Mucosa of descending colon (tissue), 3 donors: Measurements from ENCODE around the gene FAM222B. TPM values are rescaled to one million over a fixed set of nuclear protein-coding genes. Genes with fewer than 3 reads are reported as not detected.

Experiments
- ATAC-seq: fragments of 200-7000 bp; cut with Tn5 transposase; one replicate; pipeline ENCODE4 v1.9.1; 2020; ENCODE audit warnings: mild to moderate bottlenecking, moderate library complexity
- DNase-seq, 3 donors: peaks; one replicate each; pipeline ENCODE4 v3.0.0-alpha.2; 2020
- H3K36me3 ChIP-seq: fragments of 200-600 bp; one replicate; pipeline ENCODE4 v1.8.0; 2021; ENCODE audit warnings: low read depth, mild to moderate bottlenecking
- H3K4me1 ChIP-seq: fragments of 200-600 bp; one replicate; pipeline ENCODE4 v1.8.0; 2021; ENCODE audit warnings: low read depth, mild to moderate bottlenecking
- H3K4me3 ChIP-seq: fragments of 200-600 bp; one replicate; pipeline ENCODE4 v1.8.0; 2021; ENCODE audit warnings: mild to moderate bottlenecking
- H3K9me3 ChIP-seq: fragments of 200-600 bp; one replicate; pipeline ENCODE4 v1.8.0; 2021; ENCODE audit warnings: mild to moderate bottlenecking
- intact Hi-C, 2 donors: fragments of 100-400 bp; cut with DNase I in 1 of 2; cut with micrococcal nuclease in 1 of 2; formaldehyde crosslinking; loops; one replicate each; pipeline versions ENCODE4 v1.11.0 to v1.11.1; 2022; cut with DNase I, micrococcal nuclease
- total RNA-seq, 3 donors: library from RNA; stranded (reverse); fragmentation: NEBNext Ultra II Directional in 2 of 3; extraction: Animal tissue kit (Norgen Biotek cat#: 25700) in 2 of 3; gene quantifications; one replicate each; pipeline versions ENCODE4 v1.2.1 to v1.2.4, GENCODE V29; 2021 to 2023
- TF ChIP-seq, protein P1 (sequence below): fragments of 200-600 bp; IDR thresholded peaks from one replicate; pipeline ENCODE4 v1.8.0; 2022; ENCODE audit warnings: antibody characterized with exemption, mild to moderate bottlenecking
- donor health status: DM: no; HTN: no; CAD: no; lungs with moderate emphysema.
- donor health status: DM: no; HTN: no; CAD: no.
- donor health status: DM: no; HTN: yes; CAD: no.

FAM222B gene
- total RNA-seq, 3 donors from 2014 or later: 25.3 to 40.0 (median 30.0) TPM

DNA sequence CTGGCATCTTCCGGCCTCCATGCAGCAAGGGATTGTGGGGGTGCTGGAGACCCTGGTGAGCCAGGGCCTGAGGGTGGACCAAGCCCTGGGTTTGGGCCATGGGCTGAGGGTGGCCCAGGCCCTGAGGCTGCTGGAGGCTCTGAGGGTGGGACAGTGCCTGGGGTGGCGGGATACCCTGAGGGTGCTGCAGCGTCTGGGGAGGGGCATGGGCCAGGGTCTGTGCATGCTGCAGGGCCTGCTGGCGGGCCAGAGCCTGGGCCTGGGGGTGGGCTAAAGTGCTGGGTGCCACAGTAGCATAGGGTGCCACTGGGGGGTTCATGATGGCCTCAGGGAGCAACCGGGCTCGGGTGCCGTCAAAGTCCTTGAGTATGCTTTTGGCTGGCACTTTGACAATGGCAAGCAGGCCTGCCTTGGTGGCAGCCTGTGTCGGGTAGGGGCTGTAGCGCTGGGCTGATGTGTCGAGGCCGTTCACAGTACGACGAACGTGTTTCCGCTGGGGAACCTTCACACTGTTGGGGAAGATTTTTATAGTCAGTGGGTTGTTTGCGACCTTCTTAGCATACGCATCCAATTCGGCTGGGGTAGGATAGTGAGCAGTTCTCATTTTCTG, 83.2 kb downstream of the FAM222B start:
- Histone ChIP-seq H3K4me3 (no peak overlapping the region), H3K4me1 (peaks cover 9% of the 10 kb centered on the region), H3K36me3 (no peaks in the 10 kb centered on the region), H3K9me3 (no peaks in the 10 kb centered on the region)
- ATAC-seq (no peak), DNase-seq (no peak)
- intact Hi-C loops: loop anchor here in 1 of 2 donors (10.0 kb wide), 1 partner anchor 155 kb away; no protein-coding TSS in a partner anchor
- TF ChIP-seq, protein P1, sequence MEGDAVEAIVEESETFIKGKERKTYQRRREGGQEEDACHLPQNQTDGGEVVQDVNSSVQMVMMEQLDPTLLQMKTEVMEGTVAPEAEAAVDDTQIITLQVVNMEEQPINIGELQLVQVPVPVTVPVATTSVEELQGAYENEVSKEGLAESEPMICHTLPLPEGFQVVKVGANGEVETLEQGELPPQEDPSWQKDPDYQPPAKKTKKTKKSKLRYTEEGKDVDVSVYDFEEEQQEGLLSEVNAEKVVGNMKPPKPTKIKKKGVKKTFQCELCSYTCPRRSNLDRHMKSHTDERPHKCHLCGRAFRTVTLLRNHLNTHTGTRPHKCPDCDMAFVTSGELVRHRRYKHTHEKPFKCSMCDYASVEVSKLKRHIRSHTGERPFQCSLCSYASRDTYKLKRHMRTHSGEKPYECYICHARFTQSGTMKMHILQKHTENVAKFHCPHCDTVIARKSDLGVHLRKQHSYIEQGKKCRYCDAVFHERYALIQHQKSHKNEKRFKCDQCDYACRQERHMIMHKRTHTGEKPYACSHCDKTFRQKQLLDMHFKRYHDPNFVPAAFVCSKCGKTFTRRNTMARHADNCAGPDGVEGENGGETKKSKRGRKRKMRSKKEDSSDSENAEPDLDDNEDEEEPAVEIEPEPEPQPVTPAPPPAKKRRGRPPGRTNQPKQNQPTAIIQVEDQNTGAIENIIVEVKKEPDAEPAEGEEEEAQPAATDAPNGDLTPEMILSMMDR: no peak

DNA sequence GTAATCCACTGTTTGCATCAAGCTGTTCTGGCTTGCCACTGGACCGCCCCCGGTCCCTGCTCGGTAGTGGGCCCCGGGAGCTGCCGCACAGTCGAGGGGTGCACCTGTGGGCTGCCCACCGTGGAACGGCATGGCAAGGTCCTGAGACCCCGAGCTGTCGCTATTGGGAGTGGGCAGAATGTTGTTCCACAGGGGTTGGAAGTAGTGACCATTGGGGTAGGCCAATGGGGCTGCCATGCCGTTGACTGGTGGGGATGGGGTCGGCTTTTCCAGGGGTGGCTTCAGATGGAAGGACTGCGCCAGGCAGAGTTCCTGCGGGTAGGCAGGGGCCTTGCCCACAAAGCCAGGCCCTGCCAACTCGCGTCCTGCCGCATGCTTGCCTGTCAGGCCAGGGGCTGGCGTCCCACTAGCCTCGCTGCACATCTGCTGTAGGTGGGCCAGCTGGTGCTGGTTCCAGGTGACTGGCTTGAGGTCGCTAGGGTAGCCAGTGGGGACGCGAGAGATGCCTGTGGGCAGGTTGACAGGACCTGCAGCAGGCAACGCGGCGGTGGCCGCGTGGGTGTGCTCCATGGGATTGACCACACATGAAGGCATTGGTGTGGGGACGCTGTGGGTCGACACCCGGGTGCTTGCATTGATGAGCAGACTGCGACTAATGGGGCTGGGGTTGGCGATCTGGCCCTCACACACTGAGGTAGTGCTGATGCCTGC, 84.0 kb downstream of the FAM222B start:
- no peaks in the 10 kb centered on the region for H3K9me3 ChIP-seq
- no peak overlapping the region for H3K4me3 ChIP-seq
- H3K36me3 ChIP-seq: no peaks in the 10 kb centered on the region
- intact Hi-C loops: loop anchor here in 1 of 2 donors (10.0 kb wide), 1 partner anchor 156 kb away; no protein-coding TSS in a partner anchor
- peaks cover 9% of the 10 kb centered on the region for H3K4me1 ChIP-seq
- DNase-seq: no peak
- ATAC-seq: no peak
- TF ChIP-seq, protein P1: no peak

DNA sequence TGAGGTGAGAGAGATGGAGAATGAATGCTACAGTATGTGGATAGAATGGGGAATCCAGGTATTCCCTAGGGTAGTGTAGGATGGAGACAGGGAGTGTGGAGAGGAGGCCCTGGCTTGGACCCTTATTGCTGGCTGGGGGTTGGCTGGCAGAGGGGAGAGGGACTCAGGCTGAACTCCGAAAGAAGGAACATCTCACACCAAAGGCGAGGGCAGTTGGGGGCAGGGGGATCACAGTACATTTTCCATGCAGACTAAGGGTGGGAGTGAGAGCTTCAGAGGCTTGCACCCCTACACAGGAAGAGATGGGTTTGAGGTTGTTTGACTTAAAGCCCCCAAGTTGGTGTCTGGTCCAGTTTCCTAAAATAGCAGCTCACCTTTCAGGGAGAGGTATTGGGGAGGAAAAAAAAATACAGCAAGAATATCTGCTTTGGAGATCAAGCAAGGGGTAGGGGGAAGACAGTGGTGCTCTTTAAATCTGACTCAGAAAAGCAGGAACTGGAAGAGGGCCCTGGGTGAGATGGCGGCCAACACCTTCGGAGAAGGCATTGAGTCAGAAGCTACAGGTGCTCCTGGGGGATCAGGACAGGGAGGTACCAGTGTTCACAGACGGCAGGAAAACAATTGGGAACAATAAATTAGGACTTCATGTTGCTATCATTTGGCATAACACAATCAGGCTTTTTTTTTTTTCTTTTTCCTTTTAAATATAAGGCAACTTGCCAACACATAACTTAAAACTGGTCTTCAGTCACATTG, 86.4 kb downstream of the FAM222B start:
- ATAC-seq (no peak), DNase-seq (no peak)
- Histone ChIP-seq H3K36me3 (no peaks in the 10 kb centered on the region), H3K9me3 (no peaks in the 10 kb centered on the region), H3K4me3 (no peak overlapping the region), H3K4me1 (peaks cover 5% of the 10 kb centered on the region)
- TF ChIP-seq, protein P1: no peak
- intact Hi-C loops: loop anchor here in 1 of 2 donors (10.0 kb wide), 1 partner anchor 159 kb away; no protein-coding TSS in a partner anchor

DNA sequence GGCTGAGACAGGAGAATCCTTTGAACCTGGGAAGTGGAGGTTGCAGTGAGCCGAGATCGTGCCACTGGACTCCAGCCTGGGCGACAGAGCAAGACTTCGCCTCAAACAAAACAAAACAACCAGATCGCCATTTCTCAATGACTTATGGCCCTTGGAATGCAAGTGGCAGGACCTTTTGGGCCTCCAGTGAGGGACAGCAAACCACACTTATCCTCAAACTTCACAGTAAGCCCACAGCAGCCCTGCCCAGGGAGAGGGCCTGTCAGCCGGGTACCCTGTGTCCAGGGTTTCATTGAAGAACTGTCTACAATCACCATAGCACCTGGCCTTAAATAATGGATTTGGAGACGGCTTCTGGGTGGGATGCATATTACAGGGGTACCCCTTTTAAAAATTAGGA, 87.1 kb downstream of the FAM222B start:
- no peaks in the 10 kb centered on the region for H3K9me3 ChIP-seq
- H3K4me3 ChIP-seq: no peak overlapping the region
- DNase-seq (no peak), ATAC-seq (no peak)
- H3K4me1 ChIP-seq: no peaks in the 10 kb centered on the region
- TF ChIP-seq, protein P1: no peak
- intact Hi-C loops: loop anchor here in 1 of 2 donors (10.0 kb wide), 1 partner anchor 159 kb away; no protein-coding TSS in a partner anchor
- H3K36me3 ChIP-seq: no peaks in the 10 kb centered on the region

DNA sequence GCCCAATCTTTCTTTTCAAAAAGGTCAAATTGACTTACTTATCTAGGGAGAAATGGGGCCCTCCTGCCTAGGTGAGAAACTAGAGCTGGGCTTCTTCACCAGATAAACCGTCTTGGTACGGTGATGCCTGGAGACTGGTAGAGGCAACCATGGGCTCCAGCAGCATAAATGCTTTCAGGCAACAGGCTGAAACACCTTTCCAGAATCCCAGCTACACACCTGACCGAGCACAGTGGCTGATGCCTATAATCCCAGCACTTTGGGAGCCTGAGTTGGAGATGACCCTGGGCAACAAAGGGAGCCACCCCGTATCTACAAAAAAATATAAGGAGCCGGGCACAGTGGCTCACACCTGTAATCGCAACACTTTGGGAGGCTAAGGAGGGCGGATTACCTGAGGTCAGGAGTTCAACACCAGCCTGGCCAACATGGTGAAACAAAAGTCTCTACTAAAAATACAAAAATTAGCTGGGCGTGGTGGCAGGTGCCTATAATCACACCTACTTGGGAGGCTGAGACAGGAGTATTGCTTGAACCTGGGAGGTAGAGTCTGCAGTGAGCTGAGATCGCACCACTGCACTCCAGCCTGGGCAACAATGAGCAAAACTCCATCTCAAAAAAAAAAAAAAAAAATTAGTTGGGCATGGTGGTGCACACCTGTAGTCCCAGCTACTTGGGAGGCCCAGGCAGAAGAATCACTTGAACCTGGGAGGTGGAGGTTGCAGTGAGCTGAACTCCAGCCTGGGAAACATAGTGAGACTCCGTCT, 90.8 kb downstream of the FAM222B start:
- Histone ChIP-seq H3K9me3 (no peaks in the 10 kb centered on the region), H3K4me3 (no peak overlapping the region)
- intact Hi-C loops: loop anchor here in 1 of 2 donors (10.0 kb wide), 1 partner anchor 163 kb away; no protein-coding TSS in a partner anchor

More for the DNA sequence above, 90.8 kb downstream of the FAM222B start:
- TF ChIP-seq, protein P1: no peak
- no peak for DNase-seq
- no peaks in the 10 kb centered on the region for H3K36me3 ChIP-seq
- peaks cover 21% of the 10 kb centered on the region for H3K4me1 ChIP-seq
- no peak for ATAC-seq
